HCT116 (cell line): ENCODE measurements around the gene SLC1A3. TPM values are rescaled to one million over a fixed set of nuclear protein-coding genes. Genes with fewer than 3 reads are reported as not detected.

Experiments
- ATAC-seq: fragments of 200-7000 bp; cut with Tn5 transposase; 2 replicates; pipeline ENCODE4 v1.9.1; 2020; ENCODE audit warnings: mild to moderate bottlenecking, moderate library complexity
- BruUV-seq: library from RNA; stranded (reverse); fragments of 400-500 nt; replicated peaks from 2 replicates; lab custom pipeline; 2021; lab: Mats Ljungman, UMichigan
- CTCF ChIA-PET: fragments of 300-600 bp; sonication (Branson Sonifier 250); formaldehyde crosslinking; loops from one replicate; lab custom pipeline; 2021; ENCODE audit warnings: antibody characterized with exemption; lab: Charles Lee
- POLR2A ChIA-PET: fragments of 300-600, 350-600 bp; sonication (Branson Sonifier 250); formaldehyde crosslinking; loops from one replicate; lab custom pipeline; 2021; ENCODE audit warnings: antibody characterized with exemption; lab: Charles Lee
- RAD21 ChIA-PET, 2 experiments: fragments of 300-600 bp; sonication (Branson Sonifier 250); formaldehyde crosslinking; loops; one replicate each; lab custom pipeline; 2023; ENCODE audit warnings: low total read pairs in 2 of 2; ENCODE audit not compliant: uncharacterized antibody in 2 of 2, unreplicated experiment in 2 of 2, low non-redundant PET in 1 of 2; lab: Charles Lee
- DNase-seq: peaks from one replicate; pipeline ENCODE4 v3.0.0-alpha.2; 2010; ENCODE audit warnings: low read depth, low spot score
- H2AFZ ChIP-seq: fragments of 200-600 bp; shearing (Covaris generic), sonication (generic); 2 replicates; pipeline ENCODE4 v1.6.1; 2017; ENCODE audit warnings: low read depth, mixed run types, mixed read lengths, antibody characterized with exemption, low read length; ENCODE audit not compliant: poor library complexity, severe bottlenecking
- H3K27ac ChIP-seq: 2 replicates; pipeline ENCODE4 v1.5.1; 2012; ENCODE audit warnings: low read depth, low read length
- H3K27me3 ChIP-seq: fragments of 200-600 bp; sonication (generic); 2 replicates; pipeline ENCODE4 v1.6.1; 2016; ENCODE audit warnings: mixed run types, low read length, mixed read lengths; ENCODE audit not compliant: insufficient read depth
- H3K36me3 ChIP-seq, 2 experiments: fragments of 200-500 bp in 1 of 2; fragments of 200-600 bp in 1 of 2; sonication (Bioruptor generic) in 1 of 2; sonication (generic) in 1 of 2; 2 replicates each; pipeline versions ENCODE4 v1.5.1 to v1.6.1; 2014 to 2016; ENCODE audit warnings: low read length in 2 of 2, inconsistent platforms in 1 of 2, mixed read lengths in 1 of 2, mixed run types in 1 of 2; ENCODE audit not compliant: insufficient read depth in 2 of 2, control insufficient read depth in 1 of 2
- H3K4me1 ChIP-seq, 2 experiments: fragments of 200-600 bp in 1 of 2; sonication (generic) in 1 of 2; 2 replicates each; pipeline versions ENCODE4 v1.5.1 to v1.6.1; 2012 to 2017; ENCODE audit warnings: low read length in 2 of 2, inconsistent platforms in 1 of 2, mild to moderate bottlenecking in 1 of 2, mixed read lengths in 1 of 2, mixed run types in 1 of 2, moderate library complexity in 1 of 2; ENCODE audit not compliant: insufficient read depth in 2 of 2, control insufficient read depth in 1 of 2
- H3K4me2 ChIP-seq: fragments of 200-600 bp; sonication (generic); 2 replicates; pipeline ENCODE4 v1.6.1; 2017; ENCODE audit warnings: mixed run types, low read length, mixed read lengths
- H3K4me3 ChIP-seq, 2 experiments: fragments of 200-600 bp in 1 of 2; sonication (generic) in 1 of 2; replicated peaks in 1 of 2; 2 replicates each; pipeline ENCODE4 v1.5.1; 2011 to 2016; ENCODE audit warnings: low read length in 2 of 2, control low read depth in 1 of 2, low read depth in 1 of 2, mild to moderate bottlenecking in 1 of 2, mixed read lengths in 1 of 2, mixed run types in 1 of 2
- H3K79me2 ChIP-seq: fragments of 200-600 bp; sonication (generic); 2 replicates; pipeline ENCODE4 v1.6.1; 2017; ENCODE audit warnings: mild to moderate bottlenecking, mixed run types, low read length, moderate library complexity, mixed read lengths; ENCODE audit not compliant: insufficient read depth
- H3K9ac ChIP-seq: fragments of 200-600 bp; sonication (generic); 2 replicates; pipeline ENCODE4 v1.6.1; 2016; ENCODE audit warnings: low read length, mixed read lengths
- H3K9me2 ChIP-seq: fragments of 200-600 bp; sonication (generic), shearing (Covaris generic); 2 replicates; pipeline ENCODE4 v1.6.1; 2017; ENCODE audit warnings: mixed run types, mild to moderate bottlenecking, moderate library complexity; ENCODE audit not compliant: insufficient read depth
- H3K9me3 ChIP-seq, 2 experiments: fragments of 200-500 bp in 1 of 2; fragments of 200-600 bp in 1 of 2; sonication (Bioruptor generic) in 1 of 2; sonication (generic) in 1 of 2; 2 replicates each; pipeline ENCODE4 v1.6.1; 2014 to 2017; ENCODE audit warnings: low read length in 2 of 2, mixed read lengths in 2 of 2, inconsistent platforms in 1 of 2, low read depth in 1 of 2, mild to moderate bottlenecking in 1 of 2, mixed run types in 1 of 2, moderate library complexity in 1 of 2; ENCODE audit not compliant: control insufficient read depth in 1 of 2, insufficient read depth in 1 of 2
- H4K20me1 ChIP-seq: fragments of 200-600 bp; sonication (generic), shearing (Covaris generic); 2 replicates; pipeline ENCODE4 v1.6.1; 2017; ENCODE audit warnings: mixed run types, mild to moderate bottlenecking, moderate library complexity; ENCODE audit not compliant: insufficient read depth
- ATF3 ChIP-seq: IDR thresholded peaks from 2 replicates; pipeline ENCODE4 v1.6.1; 2012
- CBX3 ChIP-seq: IDR thresholded peaks from 2 replicates; pipeline ENCODE4 v1.6.1; 2012; ENCODE audit warnings: low read depth
- CEBPB ChIP-seq: IDR thresholded peaks from 2 replicates; pipeline ENCODE4 v1.6.1; 2012; ENCODE audit warnings: low read depth
- EGR1 ChIP-seq: IDR thresholded peaks from 2 replicates; pipeline ENCODE4 v1.6.1; 2012; ENCODE audit warnings: low read depth
- ELF1 ChIP-seq: IDR thresholded peaks from 2 replicates; pipeline ENCODE4 v1.6.1; 2012; ENCODE audit warnings: low read depth, borderline replicate concordance
- EZH2 ChIP-seq: fragments of 200-600 bp; sonication (generic); IDR thresholded peaks from 2 replicates; pipeline ENCODE4 v1.6.1; 2017; ENCODE audit warnings: antibody characterized with exemption, mixed run types
- FOSL1 ChIP-seq: IDR thresholded peaks from 2 replicates; pipeline ENCODE4 v1.6.1; 2012; ENCODE audit warnings: low read depth
- REST ChIP-seq: IDR thresholded peaks from 2 replicates; pipeline ENCODE4 v1.6.1; 2012; ENCODE audit warnings: low read depth
- SRF ChIP-seq: IDR thresholded peaks from 2 replicates; pipeline ENCODE4 v1.6.1; 2012; ENCODE audit warnings: low read depth
- TCF7L2 ChIP-seq: IDR thresholded peaks from 2 replicates; pipeline ENCODE4 v1.7.0; 2011; ENCODE audit warnings: borderline replicate concordance, inconsistent platforms; ENCODE audit not compliant: insufficient read depth, insufficient read length; ENCODE audit errors: extremely low read depth
- ZNF274 ChIP-seq: fragments of 200-500 bp; sonication (Bioruptor generic); IDR thresholded peaks from 2 replicates; pipeline ENCODE4 v1.6.1; 2014; ENCODE audit warnings: mild to moderate bottlenecking, low read depth, low read length, inconsistent platforms
- intact Hi-C: fragments of 100-400 bp; cut with micrococcal nuclease; formaldehyde crosslinking; loops from 2 replicates; pipeline ENCODE4 v1.10.0; 2022
- total RNA-seq: library from RNA; stranded (reverse); gene quantifications from one replicate; pipeline ENCODE4 v1.2.1, GENCODE V29; 2021; ENCODE audit not compliant: unreplicated experiment
- TF ChIP-seq, protein P1 (sequence below): IDR thresholded peaks from 2 replicates; pipeline ENCODE4 v1.6.1; 2011; ENCODE audit warnings: mild to moderate bottlenecking, low read length, moderate library complexity; ENCODE audit not compliant: insufficient replicate concordance; ENCODE audit errors: extremely low read depth
- TF ChIP-seq, protein P2 (sequence below): IDR thresholded peaks from 2 replicates; pipeline ENCODE4 v1.6.1; 2012

SLC1A3 gene
- total RNA-seq, 1 experiment from 2014 or later: 12.9 TPM

DNA sequence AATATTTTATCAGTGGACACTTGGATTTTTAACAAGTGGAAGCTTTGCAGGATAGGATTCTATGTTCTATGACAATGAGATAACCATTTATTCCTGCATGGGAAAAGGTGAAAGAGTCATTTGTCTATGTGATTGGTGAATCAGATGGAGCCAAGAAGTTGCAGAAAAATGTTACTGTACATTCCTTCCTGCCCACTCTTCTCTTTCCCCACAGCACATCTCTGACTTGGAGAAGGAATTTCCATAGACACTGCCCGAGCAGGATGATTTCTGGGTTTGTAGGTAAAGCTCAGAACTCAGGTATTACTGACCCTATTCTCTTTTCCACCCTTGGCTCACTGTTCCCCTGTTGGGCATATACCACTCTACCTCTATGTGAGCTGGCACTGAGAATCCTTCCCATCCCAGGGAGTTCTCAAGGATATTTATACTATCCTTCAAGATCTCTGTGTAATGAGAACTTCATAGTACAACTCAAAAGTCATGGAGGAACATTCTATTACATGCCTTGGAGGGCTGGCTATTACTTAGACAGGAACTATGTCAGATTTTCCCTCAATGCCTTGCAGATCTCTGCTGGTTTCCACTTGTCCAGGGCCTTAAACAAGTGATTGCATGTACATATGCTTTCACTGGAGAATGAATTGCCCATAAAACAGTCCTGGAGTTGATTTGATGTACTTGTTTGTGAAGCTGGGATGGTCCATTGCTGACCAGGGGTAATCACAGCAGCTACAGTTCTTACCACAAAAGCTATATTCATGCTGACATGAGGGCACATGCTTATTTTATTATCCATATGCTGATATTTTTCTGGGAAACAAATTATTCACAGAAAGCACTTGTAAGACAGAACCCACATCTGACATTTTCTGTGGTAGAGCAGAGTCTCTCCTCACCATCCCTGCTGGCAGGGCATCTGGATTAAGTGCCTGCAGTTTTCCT is 24.1 kb downstream of the SLC1A3 start:
- Histone ChIP-seq H3K27ac (no peak overlapping the region), H3K4me1 (no peaks in the 10 kb centered on the region), H3K79me2 (no peaks in the 10 kb centered on the region), H2AFZ (no peak overlapping the region), H4K20me1 (no peaks in the 10 kb centered on the region), H3K9ac (no peak overlapping the region), H3K27me3 (no peaks in the 10 kb centered on the region), H3K9me3 (no peaks in the 10 kb centered on the region), H3K9me2 (no peaks in the 10 kb centered on the region), H3K36me3 (no peaks in the 10 kb centered on the region), H3K4me2 (no peak overlapping the region), H3K4me3 (no peak overlapping the region)
- DNase-seq: no peak
- RAD21 ChIA-PET: no interaction called here
- TF ChIP-seq ELF1 (no peak), FOSL1 (no peak), SRF (no peak), EZH2 (no peak), ATF3 (no peak), CEBPB (no peak), TCF7L2 (no peak), EGR1 (no peak), ZNF274 (no peak), CBX3 (no peak), REST (no peak)
- TF ChIP-seq, protein P1, sequence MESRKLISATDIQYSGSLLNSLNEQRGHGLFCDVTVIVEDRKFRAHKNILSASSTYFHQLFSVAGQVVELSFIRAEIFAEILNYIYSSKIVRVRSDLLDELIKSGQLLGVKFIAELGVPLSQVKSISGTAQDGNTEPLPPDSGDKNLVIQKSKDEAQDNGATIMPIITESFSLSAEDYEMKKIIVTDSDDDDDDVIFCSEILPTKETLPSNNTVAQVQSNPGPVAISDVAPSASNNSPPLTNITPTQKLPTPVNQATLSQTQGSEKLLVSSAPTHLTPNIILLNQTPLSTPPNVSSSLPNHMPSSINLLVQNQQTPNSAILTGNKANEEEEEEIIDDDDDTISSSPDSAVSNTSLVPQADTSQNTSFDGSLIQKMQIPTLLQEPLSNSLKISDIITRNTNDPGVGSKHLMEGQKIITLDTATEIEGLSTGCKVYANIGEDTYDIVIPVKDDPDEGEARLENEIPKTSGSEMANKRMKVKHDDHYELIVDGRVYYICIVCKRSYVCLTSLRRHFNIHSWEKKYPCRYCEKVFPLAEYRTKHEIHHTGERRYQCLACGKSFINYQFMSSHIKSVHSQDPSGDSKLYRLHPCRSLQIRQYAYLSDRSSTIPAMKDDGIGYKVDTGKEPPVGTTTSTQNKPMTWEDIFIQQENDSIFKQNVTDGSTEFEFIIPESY: no peak
- TF ChIP-seq, protein P2, sequence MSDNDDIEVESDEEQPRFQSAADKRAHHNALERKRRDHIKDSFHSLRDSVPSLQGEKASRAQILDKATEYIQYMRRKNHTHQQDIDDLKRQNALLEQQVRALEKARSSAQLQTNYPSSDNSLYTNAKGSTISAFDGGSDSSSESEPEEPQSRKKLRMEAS: no peak
- ATAC-seq: no peak
- intact Hi-C loops: no loop called here
- POLR2A ChIA-PET: interaction anchor here (1.2 kb wide), 1 partner anchor 17 kb away, joined by 3 read pairs; no protein-coding TSS in a partner anchor
- CTCF ChIA-PET: no interaction called here
- BruUV-seq: no TSS peak
